ENCODE results near the gene ATP8A1.

DNA sequence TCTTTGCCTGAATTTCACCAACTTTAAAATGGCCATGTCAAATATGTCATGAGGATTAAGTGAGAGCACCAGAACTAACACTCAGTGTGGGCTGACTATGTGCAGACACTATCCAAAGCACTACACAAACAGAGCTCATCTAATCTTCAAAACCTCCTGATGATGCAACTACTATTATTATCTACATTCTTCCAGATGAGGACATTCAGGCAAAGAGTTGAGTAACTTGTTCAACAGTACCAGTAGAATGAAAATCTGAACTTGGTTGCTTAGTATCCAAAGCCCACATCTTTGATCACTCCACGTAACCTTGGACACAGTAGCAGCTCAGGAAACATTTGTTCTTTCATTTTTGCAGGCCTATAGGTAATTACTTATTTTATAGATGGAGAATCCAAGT lies 90.1 kb downstream of the ATP8A1 start:
- TF ChIP-seq FOXM1 (IDR thresholded peaks at IDR 0.05; ENCODE audit: borderline replicate concordance, low read depth) (no peak), EP300 (IDR thresholded peaks at IDR 0.05; ENCODE audit: borderline replicate concordance) (no peak), CEBPB (IDR thresholded peaks at IDR 0.05) (no peak), EGR1 (IDR thresholded peaks at IDR 0.05) (no peak), RAD21 (IDR thresholded peaks at IDR 0.05; ENCODE audit: low read depth) (no peak), TAF1 (IDR thresholded peaks at IDR 0.05; ENCODE audit: low read depth) (no peak), TCF12 (IDR thresholded peaks at IDR 0.05; ENCODE audit: low read depth) (no peak), YY1 (IDR thresholded peaks at IDR 0.05; ENCODE audit: low read depth) (no peak), ZBTB7A (IDR thresholded peaks at IDR 0.05; ENCODE audit: low read depth) (no peak), NFIC (IDR thresholded peaks at IDR 0.05) (no peak), TEAD4 (IDR thresholded peaks at IDR 0.05) (no peak)
- TF ChIP-seq, protein P1, sequence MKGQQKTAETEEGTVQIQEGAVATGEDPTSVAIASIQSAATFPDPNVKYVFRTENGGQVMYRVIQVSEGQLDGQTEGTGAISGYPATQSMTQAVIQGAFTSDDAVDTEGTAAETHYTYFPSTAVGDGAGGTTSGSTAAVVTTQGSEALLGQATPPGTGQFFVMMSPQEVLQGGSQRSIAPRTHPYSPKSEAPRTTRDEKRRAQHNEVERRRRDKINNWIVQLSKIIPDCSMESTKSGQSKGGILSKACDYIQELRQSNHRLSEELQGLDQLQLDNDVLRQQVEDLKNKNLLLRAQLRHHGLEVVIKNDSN (IDR thresholded peaks at IDR 0.05), result no peak
- TF ChIP-seq, protein P2, sequence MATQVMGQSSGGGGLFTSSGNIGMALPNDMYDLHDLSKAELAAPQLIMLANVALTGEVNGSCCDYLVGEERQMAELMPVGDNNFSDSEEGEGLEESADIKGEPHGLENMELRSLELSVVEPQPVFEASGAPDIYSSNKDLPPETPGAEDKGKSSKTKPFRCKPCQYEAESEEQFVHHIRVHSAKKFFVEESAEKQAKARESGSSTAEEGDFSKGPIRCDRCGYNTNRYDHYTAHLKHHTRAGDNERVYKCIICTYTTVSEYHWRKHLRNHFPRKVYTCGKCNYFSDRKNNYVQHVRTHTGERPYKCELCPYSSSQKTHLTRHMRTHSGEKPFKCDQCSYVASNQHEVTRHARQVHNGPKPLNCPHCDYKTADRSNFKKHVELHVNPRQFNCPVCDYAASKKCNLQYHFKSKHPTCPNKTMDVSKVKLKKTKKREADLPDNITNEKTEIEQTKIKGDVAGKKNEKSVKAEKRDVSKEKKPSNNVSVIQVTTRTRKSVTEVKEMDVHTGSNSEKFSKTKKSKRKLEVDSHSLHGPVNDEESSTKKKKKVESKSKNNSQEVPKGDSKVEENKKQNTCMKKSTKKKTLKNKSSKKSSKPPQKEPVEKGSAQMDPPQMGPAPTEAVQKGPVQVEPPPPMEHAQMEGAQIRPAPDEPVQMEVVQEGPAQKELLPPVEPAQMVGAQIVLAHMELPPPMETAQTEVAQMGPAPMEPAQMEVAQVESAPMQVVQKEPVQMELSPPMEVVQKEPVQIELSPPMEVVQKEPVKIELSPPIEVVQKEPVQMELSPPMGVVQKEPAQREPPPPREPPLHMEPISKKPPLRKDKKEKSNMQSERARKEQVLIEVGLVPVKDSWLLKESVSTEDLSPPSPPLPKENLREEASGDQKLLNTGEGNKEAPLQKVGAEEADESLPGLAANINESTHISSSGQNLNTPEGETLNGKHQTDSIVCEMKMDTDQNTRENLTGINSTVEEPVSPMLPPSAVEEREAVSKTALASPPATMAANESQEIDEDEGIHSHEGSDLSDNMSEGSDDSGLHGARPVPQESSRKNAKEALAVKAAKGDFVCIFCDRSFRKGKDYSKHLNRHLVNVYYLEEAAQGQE (IDR thresholded peaks at IDR 0.05; ENCODE audit: low read depth), result no peak
- TF ChIP-seq, protein P3, sequence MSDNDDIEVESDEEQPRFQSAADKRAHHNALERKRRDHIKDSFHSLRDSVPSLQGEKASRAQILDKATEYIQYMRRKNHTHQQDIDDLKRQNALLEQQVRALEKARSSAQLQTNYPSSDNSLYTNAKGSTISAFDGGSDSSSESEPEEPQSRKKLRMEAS (IDR thresholded peaks at IDR 0.05), result no peak
